ENCODE measurements around the gene APOA5. TPM values are rescaled to one million over a fixed set of nuclear protein-coding genes. Genes with fewer than 3 reads are reported as not detected.

Gene APOA5
- total and polyA plus RNA-seq, 2 of the 13 experiments (the other 11 are each of a cell fraction or from before 2014, with no cell fraction given): 44.0 to 49.1 TPM

GRCh38 chr11:116826751-116827431 lies 35.2 kb upstream of the APOA5 start (continued):
- TF ChIP-seq ZNF597 (CRISPR knock-in tag; IDR thresholded peaks at IDR 0.05) (no peak), SRSF9 (IDR thresholded peaks at IDR 0.05; ENCODE audit: borderline replicate concordance, insufficient read depth, low read depth, low read length, poor library complexity, severe bottlenecking) (no peak), SETDB1 (CRISPR knock-in tag; IDR thresholded peaks at IDR 0.05; ENCODE audit: borderline replicate concordance) (no peak), MLXIP (CRISPR knock-in tag; IDR thresholded peaks at IDR 0.05; ENCODE audit: borderline replicate concordance) (peak; percentile 97), ZFP36L1 (CRISPR knock-in tag; IDR thresholded peaks at IDR 0.05) (peak; percentile 96), ZMAT5 (CRISPR knock-in tag; IDR thresholded peaks at IDR 0.05; ENCODE audit: borderline replicate concordance, low read depth) (no peak), NFRKB (IDR thresholded peaks at IDR 0.05) (no peak), ZFP90 (CRISPR knock-in tag; IDR thresholded peaks at IDR 0.05; ENCODE audit: borderline replicate concordance) (no peak; the same call in 1 of the 2 replicates), HNRNPUL1 (IDR thresholded peaks at IDR 0.05; ENCODE audit: low read depth, low read length) (no peak), RARG (CRISPR knock-in tag; IDR thresholded peaks at IDR 0.05; ENCODE audit: low read depth) (no peak), ZNF878 (CRISPR knock-in tag; IDR thresholded peaks at IDR 0.05) (peak; percentile 86), MAX (IDR thresholded peaks at IDR 0.05) (no peak), ZBTB40 (IDR thresholded peaks at IDR 0.05) (no peak), ZBTB40 (CRISPR knock-in tag; IDR thresholded peaks at IDR 0.05) (no peak; the same call in 1 of the 2 replicates)

Data from HepG2 (cell line).